Panc1 (cell line): ENCODE results near the gene ABO.

ENCODE experiments used
- POLR2AphosphoS5 ChIP-seq: IDR thresholded peaks from 2 replicates; pipeline ENCODE4 v1.6.1; 2012; ENCODE audit warnings: mild to moderate bottlenecking, low read depth, low read length, moderate library complexity
- SIN3A ChIP-seq: IDR thresholded peaks from 2 replicates; pipeline ENCODE4 v1.6.1; 2012; ENCODE audit warnings: low read depth, mild to moderate bottlenecking, low read length, moderate library complexity, borderline replicate concordance; ENCODE audit not compliant: insufficient read depth
- TCF7L2 ChIP-seq: IDR thresholded peaks from 2 replicates; pipeline ENCODE4 v1.6.1; 2011; ENCODE audit warnings: mild to moderate bottlenecking, low read depth, low read length, inconsistent platforms
- TF ChIP-seq, protein P1 (sequence below): fragments of 450-650 bp; IDR thresholded peaks from 2 replicates; pipeline ENCODE4 v1.5.1; 2017; ENCODE audit warnings: mild to moderate bottlenecking
- TF ChIP-seq, protein P2 (sequence below), 2 experiments: IDR thresholded peaks; 2 replicates each; pipeline ENCODE4 v1.6.1; 2011 to 2012; ENCODE audit warnings: low read depth in 2 of 2, control low read depth in 1 of 2, low read length in 1 of 2, mild to moderate bottlenecking in 1 of 2, moderate library complexity in 1 of 2; ENCODE audit not compliant: insufficient read depth in 1 of 2

DNA sequence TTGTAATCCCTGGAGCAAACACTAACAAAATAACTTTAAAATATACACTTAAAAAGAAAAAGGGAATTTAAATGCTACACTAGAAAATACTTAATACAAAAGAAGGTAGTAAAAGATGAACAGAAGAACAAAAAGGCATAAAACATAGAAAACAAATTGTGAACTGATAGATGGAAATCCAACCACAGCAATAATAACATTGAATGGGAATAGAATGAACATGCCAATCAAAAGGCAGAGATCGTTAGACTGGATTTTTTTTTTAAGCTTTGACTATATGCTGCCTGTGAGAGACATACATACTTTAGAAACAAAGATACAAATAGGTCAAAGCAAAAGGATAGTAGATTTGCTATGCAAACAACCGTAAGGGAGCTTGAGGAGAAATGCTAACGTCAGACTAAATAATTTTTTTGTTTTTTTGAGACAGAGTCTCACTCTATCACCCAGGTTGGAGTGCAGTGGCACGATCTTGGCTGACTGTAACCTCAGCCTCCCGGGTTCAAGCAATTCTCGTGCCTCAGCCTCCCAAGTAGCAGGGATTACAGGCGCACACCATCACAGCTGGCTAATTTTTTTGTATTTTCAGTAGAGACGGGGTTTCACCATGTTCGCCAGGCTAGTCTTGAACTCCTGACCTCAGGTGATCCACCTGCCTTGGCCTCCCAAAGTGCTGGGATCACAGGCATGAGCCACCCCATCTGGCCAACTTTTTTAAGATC lies 6.5 kb downstream of the ABO start:
- TF ChIP-seq, protein P1, sequence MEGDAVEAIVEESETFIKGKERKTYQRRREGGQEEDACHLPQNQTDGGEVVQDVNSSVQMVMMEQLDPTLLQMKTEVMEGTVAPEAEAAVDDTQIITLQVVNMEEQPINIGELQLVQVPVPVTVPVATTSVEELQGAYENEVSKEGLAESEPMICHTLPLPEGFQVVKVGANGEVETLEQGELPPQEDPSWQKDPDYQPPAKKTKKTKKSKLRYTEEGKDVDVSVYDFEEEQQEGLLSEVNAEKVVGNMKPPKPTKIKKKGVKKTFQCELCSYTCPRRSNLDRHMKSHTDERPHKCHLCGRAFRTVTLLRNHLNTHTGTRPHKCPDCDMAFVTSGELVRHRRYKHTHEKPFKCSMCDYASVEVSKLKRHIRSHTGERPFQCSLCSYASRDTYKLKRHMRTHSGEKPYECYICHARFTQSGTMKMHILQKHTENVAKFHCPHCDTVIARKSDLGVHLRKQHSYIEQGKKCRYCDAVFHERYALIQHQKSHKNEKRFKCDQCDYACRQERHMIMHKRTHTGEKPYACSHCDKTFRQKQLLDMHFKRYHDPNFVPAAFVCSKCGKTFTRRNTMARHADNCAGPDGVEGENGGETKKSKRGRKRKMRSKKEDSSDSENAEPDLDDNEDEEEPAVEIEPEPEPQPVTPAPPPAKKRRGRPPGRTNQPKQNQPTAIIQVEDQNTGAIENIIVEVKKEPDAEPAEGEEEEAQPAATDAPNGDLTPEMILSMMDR, result no peak
- no peak for TF ChIP-seq POLR2AphosphoS5
- TF ChIP-seq, protein P2, sequence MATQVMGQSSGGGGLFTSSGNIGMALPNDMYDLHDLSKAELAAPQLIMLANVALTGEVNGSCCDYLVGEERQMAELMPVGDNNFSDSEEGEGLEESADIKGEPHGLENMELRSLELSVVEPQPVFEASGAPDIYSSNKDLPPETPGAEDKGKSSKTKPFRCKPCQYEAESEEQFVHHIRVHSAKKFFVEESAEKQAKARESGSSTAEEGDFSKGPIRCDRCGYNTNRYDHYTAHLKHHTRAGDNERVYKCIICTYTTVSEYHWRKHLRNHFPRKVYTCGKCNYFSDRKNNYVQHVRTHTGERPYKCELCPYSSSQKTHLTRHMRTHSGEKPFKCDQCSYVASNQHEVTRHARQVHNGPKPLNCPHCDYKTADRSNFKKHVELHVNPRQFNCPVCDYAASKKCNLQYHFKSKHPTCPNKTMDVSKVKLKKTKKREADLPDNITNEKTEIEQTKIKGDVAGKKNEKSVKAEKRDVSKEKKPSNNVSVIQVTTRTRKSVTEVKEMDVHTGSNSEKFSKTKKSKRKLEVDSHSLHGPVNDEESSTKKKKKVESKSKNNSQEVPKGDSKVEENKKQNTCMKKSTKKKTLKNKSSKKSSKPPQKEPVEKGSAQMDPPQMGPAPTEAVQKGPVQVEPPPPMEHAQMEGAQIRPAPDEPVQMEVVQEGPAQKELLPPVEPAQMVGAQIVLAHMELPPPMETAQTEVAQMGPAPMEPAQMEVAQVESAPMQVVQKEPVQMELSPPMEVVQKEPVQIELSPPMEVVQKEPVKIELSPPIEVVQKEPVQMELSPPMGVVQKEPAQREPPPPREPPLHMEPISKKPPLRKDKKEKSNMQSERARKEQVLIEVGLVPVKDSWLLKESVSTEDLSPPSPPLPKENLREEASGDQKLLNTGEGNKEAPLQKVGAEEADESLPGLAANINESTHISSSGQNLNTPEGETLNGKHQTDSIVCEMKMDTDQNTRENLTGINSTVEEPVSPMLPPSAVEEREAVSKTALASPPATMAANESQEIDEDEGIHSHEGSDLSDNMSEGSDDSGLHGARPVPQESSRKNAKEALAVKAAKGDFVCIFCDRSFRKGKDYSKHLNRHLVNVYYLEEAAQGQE (IDR thresholded peaks at IDR 0.05; ENCODE audit: insufficient read depth in 1 of 2, low read depth in 2 of 2, low read length in 1 of 2), result no peak
- no peak for TF ChIP-seq SIN3A
- no peak for TF ChIP-seq TCF7L2
